ENCODE measurements around the gene PRKN.

DNA sequence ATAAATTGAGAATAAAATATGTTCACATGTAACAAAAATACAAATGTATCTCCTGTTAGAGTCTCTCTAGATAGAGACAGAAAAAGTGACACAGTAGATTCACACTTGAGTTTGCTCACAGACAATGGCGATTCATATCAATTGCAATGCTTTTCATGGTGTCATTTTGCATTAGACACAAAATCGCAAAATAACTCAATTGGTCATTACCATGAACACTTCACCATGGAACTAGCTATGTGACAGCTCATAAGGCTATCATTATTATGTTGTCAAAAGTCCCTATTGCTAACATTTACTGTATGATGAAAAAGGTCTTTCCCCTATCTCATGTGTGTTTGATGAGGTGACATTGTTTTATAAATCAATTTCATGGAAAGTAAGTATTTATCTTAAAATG is 1204.2 kb downstream of the PRKN start:
- no peak for TF ChIP-seq EZH2 (IDR thresholded peaks at IDR 0.05; ENCODE audit: borderline replicate concordance, low read length)
- TF ChIP-seq, protein P1, sequence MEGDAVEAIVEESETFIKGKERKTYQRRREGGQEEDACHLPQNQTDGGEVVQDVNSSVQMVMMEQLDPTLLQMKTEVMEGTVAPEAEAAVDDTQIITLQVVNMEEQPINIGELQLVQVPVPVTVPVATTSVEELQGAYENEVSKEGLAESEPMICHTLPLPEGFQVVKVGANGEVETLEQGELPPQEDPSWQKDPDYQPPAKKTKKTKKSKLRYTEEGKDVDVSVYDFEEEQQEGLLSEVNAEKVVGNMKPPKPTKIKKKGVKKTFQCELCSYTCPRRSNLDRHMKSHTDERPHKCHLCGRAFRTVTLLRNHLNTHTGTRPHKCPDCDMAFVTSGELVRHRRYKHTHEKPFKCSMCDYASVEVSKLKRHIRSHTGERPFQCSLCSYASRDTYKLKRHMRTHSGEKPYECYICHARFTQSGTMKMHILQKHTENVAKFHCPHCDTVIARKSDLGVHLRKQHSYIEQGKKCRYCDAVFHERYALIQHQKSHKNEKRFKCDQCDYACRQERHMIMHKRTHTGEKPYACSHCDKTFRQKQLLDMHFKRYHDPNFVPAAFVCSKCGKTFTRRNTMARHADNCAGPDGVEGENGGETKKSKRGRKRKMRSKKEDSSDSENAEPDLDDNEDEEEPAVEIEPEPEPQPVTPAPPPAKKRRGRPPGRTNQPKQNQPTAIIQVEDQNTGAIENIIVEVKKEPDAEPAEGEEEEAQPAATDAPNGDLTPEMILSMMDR (IDR thresholded peaks at IDR 0.05; ENCODE audit: low read length), result no peak

All from OCI-LY1 (cell line).